ENCODE measurements around the gene CNNM1. TPM values are rescaled to one million over a fixed set of nuclear protein-coding genes. Genes with fewer than 3 reads are reported as not detected.

Gene CNNM1
- 22.8 to 27.4 TPM (median 25.6 TPM) in 5 replicates for total RNA-seq (2022; extraction: Qiagen RNA extraction)

DNA sequence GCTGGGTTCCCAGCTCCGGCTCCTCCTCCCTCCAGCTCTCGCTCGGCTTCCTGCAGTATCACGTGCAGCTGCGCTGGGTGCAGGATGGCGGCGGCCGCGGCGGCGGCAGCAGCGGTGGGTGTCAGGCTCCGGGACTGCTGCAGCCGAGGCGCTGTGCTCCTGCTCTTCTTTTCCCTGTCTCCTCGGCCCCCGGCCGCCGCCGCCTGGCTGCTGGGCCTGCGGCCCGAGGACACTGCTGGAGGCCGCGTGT lies at the start of gene CNNM1:
Gene CNNM1, plus strand, starts transcription at position 53 of the 250 bp plus-strand sequence. Its CDS starts 32 bp downstream, at position 85.

GRCh38 chr10:99430451-99431189 lies 101.5 kb downstream of the CNNM1 start, which contains the start of gene GOT1:
GOT1 (minus strand) TSS chr10:99430624; CDS start chr10:99430565, 59 bp downstream.

Other genes with a start within 250 kb of the CNNM1 start
- gene HPSE2, start 93.5 kb upstream of the CNNM1 start, total RNA-seq (2022; extraction: Qiagen RNA extraction): not detected in 5 replicates
- gene GOT1, start 101.3 kb downstream of the CNNM1 start, total RNA-seq (2022; extraction: Qiagen RNA extraction): 37.6 to 43.1 TPM (median 39.3 TPM) in 5 replicates
- gene NKX2-3, start 203.6 kb downstream of the CNNM1 start, total RNA-seq (2022; extraction: Qiagen RNA extraction): 0.05 to 0.09 TPM (median 0.06 TPM) in 5 replicates

Data from A549 treated with AZD2906 at 1 μM for 4 hours (cell line).